Measurements from ENCODE around the gene TBC1D14.
"Not testable (repeated sequence)": the region's sequence is repeated elsewhere in the genome, so short reads cannot be mapped to it uniquely, and the experiment has no call there.

The TBC1D14 gene

GRCh38 chr4:7068883-7069282, 159.3 kb downstream of the TBC1D14 start:
- DNase-seq: peak; percentile 58

GRCh38 chr4:7070729-7071511, 161.3 kb downstream of the TBC1D14 start:
- peak; percentile 93 for DNase-seq

- DNase-seq: no peak
Observed at GRCh38 chr4:7073059-7073458, 163.4 kb downstream of the TBC1D14 start.

- peak; percentile 75 for DNase-seq
Observed at GRCh38 chr4:7073526-7074390, 164.1 kb downstream of the TBC1D14 start.

- no peak for DNase-seq
Observed at GRCh38 chr4:7074426-7074825, 164.8 kb downstream of the TBC1D14 start.

- DNase-seq: no peak
Observed at GRCh38 chr4:7075962-7076695, 166.5 kb downstream of the TBC1D14 start.

GRCh38 chr4:7076696-7077082, 167.1 kb downstream of the TBC1D14 start:
- no peak for DNase-seq

GRCh38 chr4:7077371-7077770, 167.7 kb downstream of the TBC1D14 start:
- DNase-seq: no peak

GRCh38 chr4:7078025-7078424, 168.4 kb downstream of the TBC1D14 start:
- no peak for DNase-seq

- DNase-seq: not testable (repeated sequence)
Observed at GRCh38 chr4:7079483-7079882, 169.9 kb downstream of the TBC1D14 start.

- DNase-seq: not testable (repeated sequence)
Observed at GRCh38 chr4:7079909-7080308, 170.3 kb downstream of the TBC1D14 start.
